Stimulated activated CD8-positive, alpha-beta memory T cell treated with anti-CD3 and anti-CD28 coated beads, Interleukin-7, amount 100 ng/mL, for 4 hours (primary cell): Measurements from ENCODE around the gene NVL.
"Not testable (repeated sequence)": the region's sequence is repeated elsewhere in the genome, so short reads cannot be mapped to it uniquely, and the experiment has no call there.

Source experiments
- DNase-seq, 2 donors: peaks; one replicate each; pipeline ENCODE4 v3.0.0-alpha.2; 2020; ENCODE audit warnings: low read depth in 2 of 2

Gene NVL

DNA sequence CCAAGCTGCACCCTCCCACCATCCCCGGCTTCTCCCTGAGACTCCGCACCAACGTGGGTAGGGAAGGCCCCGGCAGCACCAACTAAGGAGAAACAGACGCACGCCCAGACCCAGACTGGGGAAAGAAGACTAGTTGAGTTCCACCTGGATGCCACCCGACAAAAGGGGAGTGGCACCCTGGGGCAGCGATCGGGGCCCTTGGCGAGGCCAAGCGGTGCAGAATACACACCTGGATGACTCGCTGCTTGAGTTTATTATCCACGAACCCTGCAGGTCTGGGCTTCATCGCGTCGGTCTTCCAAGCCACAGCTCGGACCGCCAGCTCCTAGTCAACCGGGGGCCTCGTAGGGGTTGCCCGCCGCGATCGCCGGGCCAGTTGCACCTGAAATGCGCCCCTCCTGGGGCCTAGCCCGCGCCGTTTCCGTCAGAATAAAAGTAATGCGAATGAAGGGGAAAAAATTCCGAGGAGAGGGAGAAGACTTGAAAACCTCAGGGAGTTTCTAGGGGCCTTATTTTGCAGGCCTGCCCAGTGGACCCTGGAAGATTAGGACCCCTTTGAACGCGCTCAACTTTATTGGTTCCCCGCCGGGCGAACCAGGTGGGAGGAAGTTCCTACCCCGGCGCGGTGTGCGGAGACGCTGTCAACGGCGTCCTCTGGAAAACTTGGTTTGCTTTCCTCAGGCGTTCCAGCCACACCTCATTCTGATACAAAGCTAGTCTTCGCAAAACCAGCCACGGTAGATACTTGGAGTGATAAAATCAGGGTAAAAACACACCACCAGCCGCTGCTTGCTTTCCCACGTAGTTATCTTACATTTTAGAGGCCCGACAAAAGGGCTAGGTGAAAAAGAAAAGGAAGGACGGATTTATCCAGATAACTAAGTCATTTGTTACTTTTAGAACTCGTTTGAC is at the start of gene NVL:
Gene NVL, minus strand, starts transcription at position 331 of the 912 bp plus-strand sequence. Its CDS starts 45 bp downstream, at position 286.
- peak; percentile 48 to 68 for DNase-seq

DNA sequence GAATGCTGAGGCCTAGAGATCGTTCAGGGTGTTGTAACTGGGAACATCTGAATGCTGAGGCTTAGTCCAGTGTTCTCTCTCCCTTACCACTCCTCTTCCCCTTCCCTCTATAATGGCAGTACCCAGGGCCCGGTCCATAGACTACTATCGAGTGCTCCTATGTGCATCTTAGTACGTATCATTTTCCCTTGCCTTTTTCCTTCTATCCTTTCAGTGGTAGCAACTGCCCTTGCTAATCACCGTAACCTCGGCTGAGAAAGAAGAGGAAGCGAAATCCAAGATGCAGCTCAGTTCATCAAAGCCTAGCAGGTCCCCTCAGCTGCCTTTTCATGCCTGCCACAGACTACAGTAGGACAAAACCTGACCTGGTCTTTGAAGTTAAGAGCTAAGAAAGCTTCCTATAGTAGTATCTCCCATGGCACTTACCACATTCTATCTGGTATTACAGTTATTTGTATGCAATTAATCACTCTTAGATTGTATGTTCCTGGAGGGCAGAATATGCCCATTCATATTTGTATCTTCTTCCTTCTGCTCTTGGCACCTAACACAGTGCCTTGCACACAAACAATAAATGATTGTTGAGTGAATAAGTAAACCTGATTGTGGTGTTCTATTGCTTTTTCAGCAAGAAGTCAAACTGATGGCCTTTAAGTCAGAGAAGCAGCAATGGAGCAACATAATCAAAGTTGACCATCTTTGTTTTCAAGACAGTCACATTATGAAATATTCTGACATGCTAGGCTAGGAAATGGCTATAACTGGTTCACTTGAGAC is 49.1 kb upstream of the NVL start:
- no peak for DNase-seq

DNA sequence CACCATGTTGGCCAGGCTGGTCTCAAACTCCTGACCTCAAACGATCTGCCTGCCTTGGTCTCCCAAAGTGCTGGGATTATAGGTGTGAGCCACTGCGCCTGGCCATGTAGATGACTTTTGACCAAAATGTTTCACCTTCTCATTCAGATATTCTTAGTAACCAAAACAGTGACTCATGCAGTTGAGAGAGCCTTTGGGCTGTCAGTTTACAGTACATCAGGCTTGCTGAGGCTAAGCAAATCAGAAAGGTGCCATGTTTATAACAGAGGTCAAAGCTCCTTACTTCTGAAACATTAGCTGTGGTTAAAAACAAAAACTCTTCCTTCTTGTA is 47.7 kb upstream of the NVL start:
- no peak for DNase-seq

DNA sequence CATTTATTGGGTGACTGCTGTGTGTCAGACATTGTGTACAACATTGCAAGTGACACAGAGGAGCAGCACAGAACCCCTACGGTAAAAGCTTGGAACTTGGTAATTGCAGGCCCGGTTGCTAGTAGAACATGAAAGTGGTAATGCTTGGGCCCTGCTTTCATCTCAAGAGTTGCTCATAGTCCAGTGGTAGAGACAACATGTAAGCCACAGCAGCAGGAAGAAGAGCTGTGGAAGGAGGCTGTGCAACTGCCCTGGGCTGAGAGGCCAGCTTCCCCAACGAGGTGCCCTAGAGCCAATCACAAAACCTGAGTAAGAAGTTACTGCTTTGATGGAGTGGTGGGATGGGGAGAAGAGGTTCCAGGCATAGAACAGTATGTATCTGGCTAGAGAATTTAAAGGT is 45.1 kb upstream of the NVL start:
- DNase-seq, result no peak

- no peak for DNase-seq
These were observed 43.1 kb upstream of the NVL start for GRCh38 chr1:224373008-224373590.

DNA sequence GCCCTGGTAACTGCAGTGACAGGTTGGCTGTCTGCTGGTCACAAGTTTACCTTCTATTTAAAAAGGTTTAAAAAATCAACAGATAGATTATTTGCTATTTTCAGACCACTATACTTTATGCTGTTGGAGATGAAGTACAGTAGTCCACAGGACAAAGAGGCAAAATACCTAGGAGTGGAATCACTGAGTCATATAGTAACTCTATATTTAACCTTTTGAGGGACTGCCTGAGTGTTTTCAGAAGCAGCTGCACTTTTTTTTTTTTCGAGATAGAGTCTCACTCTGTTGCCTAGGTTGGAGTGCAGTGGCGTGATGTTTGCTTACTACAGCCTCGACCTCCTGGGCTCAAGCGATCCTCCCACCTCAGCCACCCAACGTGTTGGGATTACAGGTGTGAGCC is 38.4 kb upstream of the NVL start:
- no peak for DNase-seq

DNA sequence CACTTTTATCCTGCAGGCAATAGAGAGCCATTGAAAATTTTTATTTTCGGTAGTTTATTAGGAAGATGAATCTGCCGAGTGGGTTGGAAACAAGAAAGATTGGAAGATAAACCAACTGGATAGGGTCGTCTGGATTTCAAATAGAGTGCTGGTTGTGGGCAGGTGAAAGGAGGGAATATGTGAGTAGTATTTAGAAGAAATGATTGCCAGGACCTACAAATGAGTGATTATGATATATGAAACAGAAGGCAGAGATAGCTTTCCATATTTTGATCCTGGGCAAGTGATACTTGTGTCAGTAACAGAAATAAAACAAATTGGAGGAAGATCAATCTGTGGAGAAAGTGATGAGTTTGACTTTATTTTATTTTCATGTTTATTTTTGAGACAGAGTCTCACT is 29.2 kb upstream of the NVL start:
- no peak for DNase-seq

DNA sequence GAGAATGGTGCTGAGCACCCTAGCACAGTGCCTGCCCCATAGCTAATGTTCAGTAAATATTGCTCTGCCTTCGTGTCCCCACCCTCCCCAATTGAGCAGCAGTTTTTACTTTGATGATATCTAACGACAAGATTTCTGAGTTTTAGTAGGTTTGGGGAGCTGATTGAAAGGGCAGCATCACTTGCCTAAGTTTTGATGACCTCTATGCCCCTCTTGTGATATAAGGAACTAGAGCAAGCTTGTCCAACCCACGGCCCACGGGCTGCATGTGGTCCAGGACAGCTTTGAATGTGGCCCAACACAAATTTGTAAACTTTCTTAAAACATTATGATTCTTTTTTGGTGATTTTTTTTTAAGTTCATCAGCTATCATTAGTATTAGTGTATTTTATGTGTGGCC is 28.3 kb upstream of the NVL start:
- DNase-seq, result no peak

DNA sequence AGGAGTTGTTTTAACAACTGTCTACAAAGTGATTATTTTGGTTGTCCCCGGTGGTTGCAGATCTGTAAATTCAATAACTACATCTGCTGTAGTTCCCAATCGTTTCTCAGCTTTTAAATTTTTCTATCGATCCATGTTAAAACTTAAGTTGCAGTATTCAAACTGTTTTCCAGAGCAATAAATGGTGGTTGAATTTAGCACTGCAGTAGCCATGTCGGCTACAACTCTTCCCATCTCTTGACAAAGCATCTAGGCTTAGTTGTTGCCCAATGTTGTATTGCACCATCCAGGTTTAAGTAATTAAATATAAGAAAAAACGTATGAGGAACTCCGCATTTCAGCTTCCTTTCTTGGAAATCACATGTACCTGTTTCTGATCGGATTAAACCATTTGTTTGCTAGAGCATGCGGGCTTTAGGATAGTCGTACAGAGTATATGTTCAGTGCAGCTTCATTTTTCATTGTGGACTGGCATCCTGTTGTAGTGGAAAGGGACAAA is 27.7 kb upstream of the NVL start:
- DNase-seq, result no peak

DNA sequence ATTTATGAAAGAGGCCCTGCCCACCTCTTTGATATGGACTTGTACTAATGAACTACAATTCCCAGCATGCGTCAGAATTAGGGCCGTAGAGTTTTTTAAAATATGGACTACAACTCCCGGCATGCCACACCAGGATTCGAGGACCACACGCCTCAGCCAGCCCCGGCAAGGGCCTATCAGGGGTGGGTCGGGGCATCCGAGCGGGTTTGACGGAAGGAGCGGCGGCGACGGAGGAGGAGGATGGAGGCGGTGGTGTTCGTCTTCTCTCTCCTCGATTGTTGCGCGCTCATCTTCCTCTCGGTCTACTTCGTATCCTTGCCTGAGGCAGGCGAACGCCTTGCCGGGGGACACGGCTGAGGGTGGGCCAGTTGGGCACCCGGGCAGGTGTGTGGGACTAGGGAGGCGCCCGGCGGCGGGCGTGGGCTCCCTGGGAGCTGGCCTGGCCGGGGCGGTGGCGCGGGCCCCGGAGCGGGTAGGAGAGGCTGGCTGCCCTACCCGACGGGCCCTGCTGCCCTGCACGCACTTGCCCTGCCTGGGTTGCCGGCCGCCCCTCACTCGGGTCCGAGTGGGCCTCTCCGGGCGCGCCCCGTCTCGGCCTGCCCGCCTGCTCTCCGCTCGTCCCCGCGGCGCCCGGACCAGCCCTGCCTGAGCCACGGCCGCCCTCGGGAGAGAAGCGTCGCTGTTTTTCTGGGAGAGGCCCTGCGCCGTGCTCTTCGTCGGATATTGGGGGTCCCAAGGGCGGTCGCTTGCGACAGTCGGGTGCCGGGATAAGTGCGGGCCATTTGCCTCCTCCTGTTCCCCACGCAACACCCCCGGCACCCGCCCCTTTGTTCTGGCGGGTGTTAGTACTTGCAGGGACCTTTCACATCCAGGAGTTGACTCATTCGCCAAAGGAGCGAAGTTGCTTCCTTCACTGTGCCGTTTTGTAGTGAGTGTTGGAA is 27.0 kb upstream of the NVL start, which contains the start of gene CNIH4:
Gene CNIH4, plus strand, starts transcription at position 195 of the 941 bp plus-strand sequence. Its CDS starts 46 bp downstream, at position 241.
- peak; percentile 85 to 86 for DNase-seq

GRCh38 chr1:224353975-224354925 is 24.3 kb upstream of the NVL start:
- DNase-seq, result no peak

DNA sequence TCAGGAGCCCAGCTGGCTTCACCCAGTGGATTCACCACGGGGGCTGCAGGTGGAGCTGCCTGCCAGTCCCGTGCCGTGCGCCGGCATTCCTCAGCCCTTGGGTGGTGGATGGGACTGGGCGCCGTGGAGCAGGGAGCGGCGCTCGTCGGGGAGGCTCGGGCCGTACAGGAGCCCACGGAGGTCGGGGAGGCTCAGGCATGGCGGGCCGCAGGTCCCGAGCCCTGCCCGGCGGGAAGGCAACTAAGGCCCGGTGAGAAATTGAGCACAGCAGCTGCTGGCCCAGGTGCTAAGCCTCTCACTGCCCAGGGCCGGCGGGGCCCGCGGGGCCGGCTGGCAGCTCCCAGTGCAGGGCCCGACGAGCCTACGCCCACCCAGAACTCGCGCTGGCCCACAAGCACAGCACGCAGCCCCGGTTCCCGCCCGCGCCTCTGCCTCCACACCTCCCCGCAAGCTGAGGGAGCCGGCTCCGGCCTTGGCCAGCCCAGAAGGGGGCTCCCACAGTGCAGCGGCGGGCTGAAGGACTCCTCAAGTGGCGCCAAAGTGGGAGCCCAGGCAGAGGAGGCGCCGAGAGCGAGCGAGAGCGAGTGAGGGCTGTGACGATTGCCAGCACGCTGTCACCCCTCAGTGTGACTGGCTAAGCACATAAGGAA is 22.6 kb upstream of the NVL start:
- not testable (repeated sequence) for DNase-seq

DNA sequence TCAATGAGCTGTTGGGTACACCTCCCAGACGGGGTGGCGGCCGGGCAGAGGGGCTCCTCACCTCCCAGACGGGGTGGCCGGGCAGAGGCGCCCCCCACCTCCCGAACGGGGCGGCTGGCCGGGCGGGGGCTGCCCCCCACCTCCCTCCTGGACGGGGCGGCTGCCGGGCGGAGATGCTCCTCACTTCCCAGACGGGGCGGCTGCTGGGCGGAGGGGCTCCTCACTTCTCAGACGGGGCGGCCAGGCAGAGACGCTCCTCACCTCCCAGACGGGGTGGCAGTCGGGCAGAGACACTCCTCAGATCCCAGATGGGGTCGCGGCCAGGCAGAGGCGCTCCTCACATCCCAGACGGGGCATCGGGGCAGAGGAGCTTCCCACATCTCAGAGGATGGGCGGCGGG is 19.7 kb upstream of the NVL start:
- not testable (repeated sequence) for DNase-seq

DNA sequence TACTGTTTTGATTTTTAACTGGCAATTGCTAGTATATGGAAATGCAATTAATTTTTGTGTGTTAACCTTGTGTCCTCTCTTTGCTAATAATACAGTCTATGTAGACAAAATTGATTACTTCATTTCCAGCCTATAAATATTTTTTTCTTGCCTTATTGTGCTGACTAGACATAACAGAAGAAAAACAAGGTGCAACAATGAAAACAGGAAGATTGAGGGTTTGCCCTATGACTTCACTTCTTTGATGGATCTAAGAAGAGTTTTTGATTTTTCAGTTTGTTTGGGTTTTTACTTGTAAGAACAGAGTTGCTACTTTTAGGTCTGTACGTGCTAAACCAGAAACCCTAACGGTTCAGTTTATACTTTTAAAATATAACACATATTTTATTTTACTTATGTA is 18.2 kb upstream of the NVL start:
- no peak for DNase-seq

GRCh38 chr1:224343679-224344078 is 13.7 kb upstream of the NVL start:
- no peak for DNase-seq

DNA sequence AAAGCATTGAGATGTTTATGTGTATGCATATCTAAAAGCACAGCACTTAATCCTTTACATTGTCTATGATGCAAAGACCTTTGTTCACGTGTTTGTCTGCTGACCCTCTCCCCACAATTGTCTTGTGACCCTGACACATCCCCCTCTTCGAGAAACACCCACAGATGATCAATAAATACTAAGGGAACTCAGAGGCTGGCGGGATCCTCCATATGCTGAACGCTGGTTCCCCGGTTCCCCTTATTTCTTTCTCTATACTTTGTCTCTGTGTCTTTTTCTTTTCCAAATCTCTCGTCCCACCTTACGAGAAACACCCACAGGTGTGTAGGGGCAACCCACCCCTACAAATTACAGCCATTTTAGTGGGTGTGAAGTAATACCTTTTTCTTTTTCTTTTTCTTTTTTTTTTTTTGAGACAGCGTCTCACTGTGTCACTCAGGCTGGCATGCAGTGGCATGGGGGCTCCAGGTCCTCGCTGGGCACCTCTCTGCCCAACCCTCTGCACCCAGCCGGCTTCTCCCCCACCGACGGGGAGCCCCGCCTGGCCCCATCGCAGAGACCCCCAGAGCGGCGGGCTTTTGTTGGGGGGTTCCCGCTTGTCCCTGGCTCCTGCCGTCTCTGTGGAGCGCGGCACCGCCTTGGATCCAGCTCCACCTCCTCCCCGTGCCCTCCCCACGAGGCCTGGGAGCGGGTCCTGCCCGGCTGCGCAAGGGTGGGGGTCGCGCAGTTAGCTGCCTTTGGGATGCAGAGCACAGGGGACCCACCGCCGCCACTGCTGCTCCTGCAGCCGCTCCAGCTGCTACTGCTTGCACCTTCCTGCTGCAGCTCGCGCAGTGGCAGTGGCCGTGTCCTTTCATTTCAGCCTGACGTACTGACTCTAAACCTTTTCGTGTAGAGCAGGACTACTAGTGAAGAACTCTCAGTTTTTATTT is 10.7 kb upstream of the NVL start:
- peak in 1 of 2 donors; percentile 7 for DNase-seq

- DNase-seq, result no peak
These were observed 9.6 kb upstream of the NVL start for GRCh38 chr1:224339442-224340033.
